Gastroesophageal sphincter (tissue), 3 donors: ENCODE results near the gene ZBED2.

Experiments used
- CTCF ChIP-seq, 4 experiments: fragments of 200-600 bp in 2 of 4; fragments of 450-650 bp in 2 of 4; sonication (generic) in 1 of 4; IDR thresholded peaks; one replicate each; pipeline ENCODE4 v1.5.1; 2017 to 2019; ENCODE audit warnings: antibody characterized with exemption in 4 of 4, mild to moderate bottlenecking in 2 of 4, moderate library complexity in 2 of 4
- EP300 ChIP-seq: sonication (generic); formaldehyde crosslinking; IDR thresholded peaks from one replicate; pipeline ENCODE4 v1.6.1; 2017; ENCODE audit warnings: antibody characterized with exemption, mild to moderate bottlenecking
- POLR2A ChIP-seq, 2 donors: fragments of 450-650 bp; IDR thresholded peaks; one replicate each; pipeline ENCODE4 v1.6.1; 2017; ENCODE audit warnings: antibody characterized with exemption in 2 of 2, mild to moderate bottlenecking in 2 of 2, moderate library complexity in 1 of 2
- POLR2AphosphoS5 ChIP-seq: sonication (generic); formaldehyde crosslinking; IDR thresholded peaks from one replicate; pipeline ENCODE4 v1.6.1; 2017; ENCODE audit warnings: antibody characterized with exemption

- TF ChIP-seq POLR2AphosphoS5 (no peak), CTCF (IDR thresholded peaks at IDR 0.05) (no peak), POLR2A (IDR thresholded peaks at IDR 0.05) (no peak), EP300 (no peak)
These were observed 12.2 kb upstream of the ZBED2 start for GRCh38 chr3:111607240-111607920.
